H9 (cell line): ENCODE data around the gene CYP24A1. TPM values are rescaled to one million over a fixed set of nuclear protein-coding genes. Genes with fewer than 3 reads are reported as not detected.
A peak's percentile ranks its signal among the peaks of the same experiment; 100 is the strongest.

Experiments used
- DNase-seq: peaks from one replicate; pipeline ENCODE4 v3.0.0-alpha.2; 2017
- H2AFZ ChIP-seq: one replicate; pipeline ENCODE4 v1.6.1; 2013; ENCODE audit warnings: mild to moderate bottlenecking, low read length, control low read depth, moderate library complexity
- H2AK5ac ChIP-seq: 2 replicates; pipeline ENCODE4 v1.6.1; 2013; ENCODE audit warnings: low read length, control low read depth, mixed read lengths; ENCODE audit not compliant: insufficient read length
- H2BK120ac ChIP-seq: one replicate; pipeline ENCODE4 v1.6.1; 2013; ENCODE audit warnings: low read depth, mild to moderate bottlenecking, low read length, control low read depth, inconsistent platforms; ENCODE audit not compliant: poor library complexity, severe bottlenecking
- H2BK12ac ChIP-seq: 2 replicates; pipeline ENCODE4 v1.6.1; 2013; ENCODE audit warnings: low read length, control low read depth, mixed read lengths, low read depth; ENCODE audit not compliant: insufficient read length
- H2BK15ac ChIP-seq: 2 replicates; pipeline ENCODE4 v1.6.1; 2013; ENCODE audit warnings: low read depth, low read length, control low read depth
- H2BK20ac ChIP-seq: one replicate; pipeline ENCODE4 v1.6.1; 2013; ENCODE audit warnings: low read depth, mild to moderate bottlenecking, low read length, control low read depth, inconsistent platforms; ENCODE audit not compliant: poor library complexity, severe bottlenecking
- H2BK5ac ChIP-seq: 2 replicates; pipeline ENCODE4 v1.6.1; 2013; ENCODE audit warnings: low read length, control low read depth, mixed read lengths; ENCODE audit not compliant: insufficient read length
- H3K14ac ChIP-seq: 2 replicates; pipeline ENCODE4 v1.6.1; 2013; ENCODE audit warnings: low read length, control low read depth; ENCODE audit not compliant: insufficient read depth
- H3K18ac ChIP-seq: 2 replicates; pipeline ENCODE4 v1.6.1; 2013; ENCODE audit warnings: low read depth, mild to moderate bottlenecking, mixed read lengths, low read length, control low read depth; ENCODE audit not compliant: insufficient read length
- H3K23ac ChIP-seq: 2 replicates; pipeline ENCODE4 v1.6.1; 2013; ENCODE audit warnings: low read length, control low read depth, mixed read lengths, low read depth; ENCODE audit not compliant: insufficient read length
- H3K23me2 ChIP-seq: 2 replicates; pipeline ENCODE4 v1.6.1; 2013; ENCODE audit warnings: low read depth, mild to moderate bottlenecking, mixed read lengths, low read length, control low read depth; ENCODE audit not compliant: insufficient read length, poor library complexity, severe bottlenecking
- H3K27ac ChIP-seq: 2 replicates; pipeline ENCODE4 v1.5.1; 2013; ENCODE audit warnings: low read length, control low read depth, mixed read lengths, low read depth; ENCODE audit not compliant: insufficient read length
- H3K27me3 ChIP-seq: 2 replicates; pipeline ENCODE4 v1.6.1; 2013; ENCODE audit warnings: low read length, control low read depth, inconsistent platforms; ENCODE audit not compliant: insufficient read depth
- H3K4ac ChIP-seq: 2 replicates; pipeline ENCODE4 v1.6.1; 2013; ENCODE audit warnings: low read depth, mild to moderate bottlenecking, control low read depth, inconsistent platforms, low read length, moderate library complexity
- H3K4me1 ChIP-seq: 2 replicates; pipeline ENCODE4 v1.6.1; 2013; ENCODE audit warnings: low read length, control low read depth, inconsistent platforms; ENCODE audit not compliant: insufficient read depth
- H3K4me2 ChIP-seq: 2 replicates; pipeline ENCODE4 v1.6.1; 2013; ENCODE audit warnings: low read length, control low read depth, mixed read lengths; ENCODE audit not compliant: insufficient read length, insufficient read depth
- H3K56ac ChIP-seq: 2 replicates; pipeline ENCODE4 v1.6.1; 2013; ENCODE audit warnings: low read depth, mild to moderate bottlenecking, mixed read lengths, low read length, control low read depth; ENCODE audit not compliant: insufficient read length
- H3K79me1 ChIP-seq: 2 replicates; pipeline ENCODE4 v1.6.1; 2013; ENCODE audit warnings: low read depth, mild to moderate bottlenecking, moderate library complexity, low read length, control low read depth, inconsistent platforms; ENCODE audit not compliant: insufficient read depth, poor library complexity, severe bottlenecking
- H3K79me2 ChIP-seq: 2 replicates; pipeline ENCODE4 v1.6.1; 2013; ENCODE audit warnings: low read length, control low read depth, inconsistent platforms; ENCODE audit not compliant: insufficient read depth
- H3K9ac ChIP-seq: 2 replicates; pipeline ENCODE4 v1.6.1; 2013; ENCODE audit warnings: low read length, control low read depth, mixed read lengths; ENCODE audit not compliant: insufficient read length; ENCODE audit errors: extremely low read depth
- H3K9me3 ChIP-seq: one replicate; pipeline ENCODE4 v1.6.1; 2013; ENCODE audit warnings: low read depth, low read length, inconsistent platforms; ENCODE audit not compliant: control insufficient read depth
- H3T11ph ChIP-seq: one replicate; pipeline ENCODE4 v1.6.1; 2013; ENCODE audit warnings: mild to moderate bottlenecking, low read length, control low read depth, inconsistent platforms
- H4K20me1 ChIP-seq: one replicate; pipeline ENCODE4 v1.6.1; 2013; ENCODE audit not compliant: control insufficient read depth, insufficient read length, insufficient read depth
- H4K5ac ChIP-seq: 2 replicates; pipeline ENCODE4 v1.6.1; 2013; ENCODE audit warnings: low read depth, mild to moderate bottlenecking, mixed read lengths, low read length, control low read depth; ENCODE audit not compliant: insufficient read length
- H4K8ac ChIP-seq: replicated peaks from 2 replicates; pipeline ENCODE4 v1.6.1; 2013; ENCODE audit warnings: low read length, control low read depth, mixed read lengths, low read depth; ENCODE audit not compliant: insufficient read length
- H4K91ac ChIP-seq: 2 replicates; pipeline ENCODE4 v1.6.1; 2013; ENCODE audit warnings: low read depth, mild to moderate bottlenecking, moderate library complexity, mixed read lengths, low read length, control low read depth; ENCODE audit not compliant: insufficient read length
- H3K27ac Mint-ChIP-seq, 3 experiments: 2 replicates in 2 of 3; 3 replicates in 1 of 3; pipeline ENCODE4 v1.8.0; 2020 to 2021; ENCODE audit warnings: mixed read lengths in 3 of 3, mild to moderate bottlenecking in 1 of 3, moderate library complexity in 1 of 3
- H3K27me3 Mint-ChIP-seq: 2 replicates; pipeline ENCODE4 v1.8.0; 2021; ENCODE audit warnings: low read depth, mild to moderate bottlenecking, moderate library complexity, mixed read lengths
- H3K36me3 Mint-ChIP-seq, 3 experiments: 2 replicates in 2 of 3; 3 replicates in 1 of 3; pipeline ENCODE4 v1.8.0; 2020 to 2021; ENCODE audit warnings: low read depth in 3 of 3, mixed read lengths in 3 of 3; ENCODE audit not compliant: insufficient read depth in 1 of 3
- H3K4me1 Mint-ChIP-seq, 2 experiments: 2 replicates each; pipeline ENCODE4 v1.8.0; 2020; ENCODE audit warnings: mixed read lengths in 2 of 2
- H3K4me3 Mint-ChIP-seq, 2 experiments: 2 replicates in 1 of 2; 3 replicates in 1 of 2; pipeline ENCODE4 v1.8.0; 2020 to 2021; ENCODE audit warnings: mild to moderate bottlenecking in 2 of 2, mixed read lengths in 2 of 2, moderate library complexity in 1 of 2
- H3K9me3 Mint-ChIP-seq, 2 experiments: 2 replicates in 1 of 2; 3 replicates in 1 of 2; pipeline ENCODE4 v1.8.0; 2020; ENCODE audit warnings: mild to moderate bottlenecking in 2 of 2, mixed read lengths in 2 of 2, moderate library complexity in 1 of 2
- CTCF ChIP-seq: fragments of 200-600 bp; sonication (generic); conservative IDR thresholded peaks from 3 replicates; pipeline ENCODE4 v1.8.0; 2021; ENCODE audit warnings: antibody characterized with exemption, mild to moderate bottlenecking
- WGBS: extraction: QIAGEN DNeasy Blood & Tissue Kit; methylation state at CpG from one replicate; pipeline ENCODE4 v1.1.7; 2013; ENCODE audit warnings: missing lambda C conversion rate, low lambda C conversion rate, mixed read lengths; ENCODE audit not compliant: insufficient read length; ENCODE audit errors: extremely low coverage; 5-methylcytosine and 5-hydroxymethylcytosine counted together
- total RNA-seq: library from RNA; stranded (reverse); gene quantifications from 2 replicates; pipeline ENCODE4 v1.2.1, GENCODE V29; 2021

Gene CYP24A1
- total RNA-seq, 1 experiment from 2014 or later = not detected

- Histone ChIP-seq H3K23ac (no peak overlapping the region), H2AK5ac (no peak overlapping the region), H2BK15ac (no peak overlapping the region), H3K9me3 (no peaks in the 10 kb centered on the region), H3K14ac (no peak overlapping the region), H3K18ac (no peak overlapping the region), H3K79me2 (no peaks in the 10 kb centered on the region), H2AFZ (peak overlapping the region; percentile 80), H3K9ac (no peak overlapping the region), H3K56ac (no peak overlapping the region), H3K4me2 (peak overlapping the region; percentile 91), H3K27ac (no peak overlapping the region), H3K79me1 (no peaks in the 10 kb centered on the region), H4K20me1 (no peaks in the 10 kb centered on the region), H2BK20ac (no peak overlapping the region), H4K91ac (no peak overlapping the region), H2BK120ac (no peak overlapping the region), H4K5ac (no peak overlapping the region), H3K23me2 (peaks cover 23% of the 10 kb centered on the region), H3K27me3 (peaks cover 36% of the 10 kb centered on the region), H3K4ac (no peak overlapping the region), H2BK12ac (no peak overlapping the region), H3K4me1 (no peaks in the 10 kb centered on the region), H4K8ac (no peak overlapping the region), H3T11ph (no peak overlapping the region), H2BK5ac (no peak overlapping the region)
- no peaks in the 10 kb centered on the region for H3K36me3 Mint-ChIP-seq
- peaks cover 0 to 2% of the 10 kb centered on the region in 2 experiments; a peak in 1 of 5 replicates for H3K9me3 Mint-ChIP-seq
- DNase-seq = no peak
- peak overlapping the region; percentile 43 to 80 for H3K4me3 Mint-ChIP-seq
- peaks cover 75% of the 10 kb centered on the region for H3K27me3 Mint-ChIP-seq
- WGBS = no CpG with 5 or more reads among the region's 18 CpGs
- H3K27ac Mint-ChIP-seq = no peak overlapping the region
- no peak for TF ChIP-seq CTCF
- H3K4me1 Mint-ChIP-seq = peaks cover 18 to 22% of the 10 kb centered on the region in 2 experiments
Observed at GRCh38 chr20:54174457-54175175, 830 bp upstream of the CYP24A1 start.
